K562 (cell line): ENCODE results near the gene MRPL27. TPM values are rescaled to one million over a fixed set of nuclear protein-coding genes. Genes with fewer than 3 reads are reported as not detected.

Experiments used
- ATAC-seq: fragments of 200-7000 bp; cut with Tn5 transposase; 3 replicates; pipeline ENCODE4 v1.9.1; 2020; ENCODE audit warnings: moderate library complexity
- BruUV-seq: library from RNA; stranded (reverse); fragments of 400-500 nt; replicated peaks from 2 replicates; lab custom pipeline; 2021; lab: Mats Ljungman, UMichigan
- CTCF ChIA-PET: fragments of 300-600 bp; formaldehyde crosslinking; extraction: SDS; loops from one replicate; lab custom pipeline; 2021; ENCODE audit warnings: low intra/inter-chr PET ratio; lab: Yijun Ruan, JAX
- POLR2A ChIA-PET: fragments of 300-600, 350-650 bp; sonication (Branson Sonifier 250); formaldehyde crosslinking; extraction: SDS; loops from one replicate; lab custom pipeline; 2021; ENCODE audit warnings: antibody characterized with exemption, inconsistent platforms; lab: Yijun Ruan, JAX
- DNase-seq, 4 experiments: peaks; one replicate each; pipeline versions ENCODE4 v3.0.0 to v3.0.0-alpha.2; 2011 to 2018; ENCODE audit warnings: low spot score in 3 of 4, mixed read lengths in 3 of 4; ENCODE audit errors: extremely low read depth in 1 of 4
- FAIRE-seq: peaks from 2 replicates; lab custom pipeline; 2011; peaks lifted over from hg19 to GRCh38; lab: Jason Lieb, UNC
- H2AFZ ChIP-seq: 2 replicates; pipeline ENCODE4 v1.6.0; 2011; ENCODE audit warnings: low read depth, low read length, control low read depth, inconsistent platforms
- H3K27ac ChIP-seq: fragments of 200-600 bp; 3 replicates; pipeline ENCODE4 v1.8.0; 2011; ENCODE audit warnings: low read depth, mild to moderate bottlenecking, control low read depth, inconsistent platforms, low read length, moderate library complexity, mixed read lengths; ENCODE audit errors: extremely low read depth
- H3K27me3 ChIP-seq, 2 experiments: fragments of 300-600 bp in 1 of 2; 2 replicates in 1 of 2; 3 replicates in 1 of 2; pipeline versions ENCODE4 v1.6.0 to v1.8.0; 2011; ENCODE audit warnings: inconsistent platforms in 2 of 2, low read length in 2 of 2, mild to moderate bottlenecking in 1 of 2, mixed read lengths in 1 of 2, moderate library complexity in 1 of 2; ENCODE audit not compliant: control insufficient read depth in 2 of 2, insufficient read depth in 2 of 2
- H3K36me3 ChIP-seq: fragments of 300-600 bp; 3 replicates; pipeline ENCODE4 v1.8.0; 2011; ENCODE audit warnings: mild to moderate bottlenecking, low read length, inconsistent platforms; ENCODE audit not compliant: control insufficient read depth, insufficient read depth
- H3K4me1 ChIP-seq, 2 experiments: fragments of 200-600 bp in 1 of 2; replicated peaks in 1 of 2; 2 replicates in 1 of 2; 3 replicates in 1 of 2; pipeline versions ENCODE4 v1.5.1 to v1.8.0; 2011; ENCODE audit warnings: inconsistent platforms in 2 of 2, low read length in 2 of 2, mild to moderate bottlenecking in 1 of 2, mixed read lengths in 1 of 2, moderate library complexity in 1 of 2; ENCODE audit not compliant: control insufficient read depth in 2 of 2, insufficient read depth in 2 of 2
- H3K4me2 ChIP-seq: 2 replicates; pipeline ENCODE4 v1.6.1; 2011; ENCODE audit warnings: low read length, control low read depth, inconsistent platforms, mixed read lengths; ENCODE audit not compliant: insufficient read depth
- H3K4me3 ChIP-seq: fragments of 200-600 bp; sonication (generic), shearing (Covaris generic); 2 replicates; pipeline ENCODE4 v1.5.1; 2016; ENCODE audit warnings: control low read depth, inconsistent platforms
- H3K79me2 ChIP-seq: fragments of 200-600 bp; 3 replicates; pipeline ENCODE4 v1.8.0; 2011; ENCODE audit warnings: low read length, inconsistent platforms; ENCODE audit not compliant: control insufficient read depth, insufficient read depth
- H3K9ac ChIP-seq, 2 experiments: 2 replicates each; pipeline versions ENCODE4 v1.6.0 to v1.6.1; 2011; ENCODE audit warnings: low read depth in 2 of 2, low read length in 2 of 2, control low read depth in 1 of 2, inconsistent platforms in 1 of 2, mild to moderate bottlenecking in 1 of 2, mixed read lengths in 1 of 2; ENCODE audit not compliant: insufficient read depth in 1 of 2
- H3K9me1 ChIP-seq: one replicate; pipeline ENCODE4 v1.6.0; 2011; ENCODE audit warnings: inconsistent platforms, mild to moderate bottlenecking, low read length, moderate library complexity; ENCODE audit not compliant: control insufficient read depth, insufficient read depth
- H3K9me3 ChIP-seq: replicated peaks from 2 replicates; pipeline ENCODE4 v1.5.1; 2011; ENCODE audit warnings: low read depth, low read length, inconsistent platforms; ENCODE audit not compliant: control insufficient read depth, insufficient read depth
- H4K20me1 ChIP-seq: replicated peaks from 2 replicates; pipeline ENCODE4 v1.6.1; 2011; ENCODE audit warnings: low read length, inconsistent platforms, mixed read lengths; ENCODE audit not compliant: control insufficient read depth, insufficient read depth
- ATF7 ChIP-seq: fragments of 450-650 bp; IDR thresholded peaks from 2 replicates; pipeline ENCODE4 v1.7.1; 2014; ENCODE audit warnings: mild to moderate bottlenecking, moderate library complexity
- CREBBP ChIP-seq: IDR thresholded peaks from one replicate; pipeline ENCODE4 v1.6.1; 2012; ENCODE audit warnings: low read depth, mild to moderate bottlenecking, control low read depth, inconsistent platforms, low read length
- KLF6 ChIP-seq: fragments of 250-450 bp; sonication (Bioruptor Pico); IDR thresholded peaks from 2 replicates; pipeline ENCODE4 v1.4.0; 2020; ENCODE audit warnings: mild to moderate bottlenecking, moderate library complexity, borderline replicate concordance
- MYNN ChIP-seq, 2 experiments: sonication (generic); formaldehyde crosslinking in 1 of 2; IDR thresholded peaks; 2 replicates each; pipeline versions ENCODE4 v1.5.0 to v1.6.1; 2016 to 2020; ENCODE audit warnings: antibody characterized with exemption in 1 of 2, missing genetic modification reagents in 1 of 2
- NR2C1 ChIP-seq, 2 experiments: fragments of 450-650 bp; IDR thresholded peaks; 2 replicates each; pipeline ENCODE4 v1.6.1; 2017; ENCODE audit warnings: mild to moderate bottlenecking in 2 of 2, antibody characterized with exemption in 1 of 2, inconsistent platforms in 1 of 2, missing compliant biosample characterization in 1 of 2, missing genetic modification characterization in 1 of 2
- RBFOX2 ChIP-seq: fragments of 200-400 bp; formaldehyde crosslinking; IDR thresholded peaks from 2 replicates; pipeline ENCODE4 v1.6.1; 2017; ENCODE audit warnings: low read depth, mild to moderate bottlenecking, low read length, moderate library complexity
- RCOR1 ChIP-seq, 2 experiments: IDR thresholded peaks; 2 replicates each; pipeline ENCODE4 v1.6.1; 2012; ENCODE audit warnings: low read depth in 2 of 2, low read length in 2 of 2, borderline replicate concordance in 1 of 2, improper control_type of control experiment in 1 of 2
- SETDB1 ChIP-seq: IDR thresholded peaks from one replicate; pipeline ENCODE4 v1.6.1; 2012; ENCODE audit warnings: low read length, control low read depth, inconsistent platforms
- TEAD1 ChIP-seq, 2 experiments: fragments of 450-650 bp in 1 of 2; sonication (generic) in 1 of 2; formaldehyde crosslinking; IDR thresholded peaks; 2 replicates each; pipeline versions ENCODE4 v1.4.0 to v1.8.0; 2020 to 2022; ENCODE audit warnings: mild to moderate bottlenecking in 2 of 2, missing genetic modification reagents in 1 of 2
- ZNF395 ChIP-seq: fragments of 200-800 bp; sonication (Bioruptor generic); IDR thresholded peaks from 2 replicates; pipeline ENCODE4 v1.6.1; 2017; ENCODE audit warnings: missing genetic modification characterization, missing compliant biosample characterization
- WGBS: fragments of 100-300 bp; shearing (Covaris generic); methylation state at CpG from one replicate; pipeline ENCODE4 v1.1.6; 2016; ENCODE audit warnings: low coverage, mixed read lengths; ENCODE audit not compliant: insufficient coverage; ENCODE audit errors: missing lambda C conversion rate; 5-methylcytosine and 5-hydroxymethylcytosine counted together
- in situ Hi-C: fragments of 300-500 bp; cut with MboI; formaldehyde crosslinking; loops from 4 replicates; pipeline ENCODE4 v1.15.0; 2018; ENCODE audit warnings: inconsistent platforms, mixed read lengths
- intact Hi-C: fragments of 100-400 bp; cut with micrococcal nuclease; formaldehyde crosslinking; loops from 2 replicates; pipeline ENCODE4 v1.14.2; 2022
- polyA plus RNA-seq, 8 experiments: library from polyadenylated mRNA; depleted of rRNA in 4 of 8; stranded (reverse) in 5 of 8; unstranded in 3 of 8; fragments of >200 nt; fragmentation: Nextera tagmentation in 2 of 8; fragmentation: Illumina TruSeq in 1 of 8; extraction: Ambion mirVana in 2 of 8; extraction: Trizol in 1 of 8; gene quantifications; 2 replicates each; pipeline versions ENCODE4 v1.2.1 to v1.2.3, GENCODE V29; 2011 to 2014; ENCODE audit warnings: inconsistent platforms in 1 of 8, missing spikeins in 1 of 8
- total RNA-seq, 7 experiments: library from RNA; depleted of rRNA in 6 of 7; stranded (reverse); fragments of >200 nt in 6 of 7; fragmentation: Illumina TruSeq in 2 of 7; extraction: Trizol in 2 of 7; gene quantifications; 2 replicates each; pipeline versions ENCODE4 v1.2.1 to v1.2.3, GENCODE V29; 2011 to 2021; ENCODE audit warnings: low replicate concordance in 1 of 7
- TF ChIP-seq, protein P1 (sequence below): fragments of 200-800 bp; sonication (Bioruptor generic); IDR thresholded peaks from 2 replicates; pipeline ENCODE4 v1.6.1; 2016; ENCODE audit warnings: missing genetic modification characterization, missing compliant biosample characterization
- TF ChIP-seq, protein P2 (sequence below): sonication (generic); formaldehyde crosslinking; IDR thresholded peaks from 2 replicates; pipeline ENCODE4 v1.8.1; 2023; ENCODE audit warnings: mild to moderate bottlenecking, missing genetic modification reagents

The MRPL27 gene
- total and polyA plus RNA-seq, 9 of the 15 experiments (the other 6 are each of a cell fraction or from before 2014, with no cell fraction given): 96.3 to 401 (median 142) TPM

GRCh38 chr17:50319306-50320004, 53.5 kb downstream of the MRPL27 start:
- 37% methylated on average over 11 of the region's 12 CpGs for WGBS
- Histone ChIP-seq H4K20me1 (no peaks in the 10 kb centered on the region), H3K27ac (no peak overlapping the region), H3K9ac (no peak overlapping the region), H3K4me1 (no peaks in the 10 kb centered on the region; a peak in 1 of 5 replicates), H2AFZ (peak overlapping the region; percentile 75), H3K79me2 (no peaks in the 10 kb centered on the region), H3K27me3 (peaks cover 14 to 16% of the 10 kb centered on the region in 2 experiments; a peak in 4 of 5 replicates), H3K4me3 (no peak overlapping the region), H3K9me1 (no peaks in the 10 kb centered on the region), H3K36me3 (no peaks in the 10 kb centered on the region), H3K9me3 (no peaks in the 10 kb centered on the region), H3K4me2 (no peak overlapping the region)
- in situ Hi-C loops: no loop called here
- no TSS peak for BruUV-seq
- FAIRE-seq (no peak), ATAC-seq (no peak), DNase-seq (no peak)
- ChIA-PET CTCF (no interaction called here), POLR2A (interaction anchor here (0.6 kb wide), 2 partner anchors 166 to 228 kb away, joined by 3 to 4 read pairs; no protein-coding TSS in a partner anchor)
- intact Hi-C loops: no loop called here
- TF ChIP-seq SETDB1 (no peak), ZNF395 (CRISPR knock-in tag) (peak; percentile 96), ATF7 (no peak), MYNN (IDR thresholded peaks at IDR 0.05) (no peak), MYNN (CRISPR knock-in tag; IDR thresholded peaks at IDR 0.05) (no peak), CREBBP (no peak), NR2C1 (IDR thresholded peaks at IDR 0.05) (no peak), NR2C1 (tag; IDR thresholded peaks at IDR 0.05) (peak; percentile 91), RBFOX2 (no peak), RCOR1 (IDR thresholded peaks at IDR 0.05; ENCODE audit: borderline replicate concordance in 1 of 2, low read depth in 2 of 2, low read length in 2 of 2) (no peak), TEAD1 (CRISPR knock-in tag; IDR thresholded peaks at IDR 0.05) (peak in 1 of 2 experiments; percentile 90; a peak in 2 of 4 replicates), KLF6 (CRISPR knock-in tag) (peak; percentile 93)
- TF ChIP-seq, protein P1, sequence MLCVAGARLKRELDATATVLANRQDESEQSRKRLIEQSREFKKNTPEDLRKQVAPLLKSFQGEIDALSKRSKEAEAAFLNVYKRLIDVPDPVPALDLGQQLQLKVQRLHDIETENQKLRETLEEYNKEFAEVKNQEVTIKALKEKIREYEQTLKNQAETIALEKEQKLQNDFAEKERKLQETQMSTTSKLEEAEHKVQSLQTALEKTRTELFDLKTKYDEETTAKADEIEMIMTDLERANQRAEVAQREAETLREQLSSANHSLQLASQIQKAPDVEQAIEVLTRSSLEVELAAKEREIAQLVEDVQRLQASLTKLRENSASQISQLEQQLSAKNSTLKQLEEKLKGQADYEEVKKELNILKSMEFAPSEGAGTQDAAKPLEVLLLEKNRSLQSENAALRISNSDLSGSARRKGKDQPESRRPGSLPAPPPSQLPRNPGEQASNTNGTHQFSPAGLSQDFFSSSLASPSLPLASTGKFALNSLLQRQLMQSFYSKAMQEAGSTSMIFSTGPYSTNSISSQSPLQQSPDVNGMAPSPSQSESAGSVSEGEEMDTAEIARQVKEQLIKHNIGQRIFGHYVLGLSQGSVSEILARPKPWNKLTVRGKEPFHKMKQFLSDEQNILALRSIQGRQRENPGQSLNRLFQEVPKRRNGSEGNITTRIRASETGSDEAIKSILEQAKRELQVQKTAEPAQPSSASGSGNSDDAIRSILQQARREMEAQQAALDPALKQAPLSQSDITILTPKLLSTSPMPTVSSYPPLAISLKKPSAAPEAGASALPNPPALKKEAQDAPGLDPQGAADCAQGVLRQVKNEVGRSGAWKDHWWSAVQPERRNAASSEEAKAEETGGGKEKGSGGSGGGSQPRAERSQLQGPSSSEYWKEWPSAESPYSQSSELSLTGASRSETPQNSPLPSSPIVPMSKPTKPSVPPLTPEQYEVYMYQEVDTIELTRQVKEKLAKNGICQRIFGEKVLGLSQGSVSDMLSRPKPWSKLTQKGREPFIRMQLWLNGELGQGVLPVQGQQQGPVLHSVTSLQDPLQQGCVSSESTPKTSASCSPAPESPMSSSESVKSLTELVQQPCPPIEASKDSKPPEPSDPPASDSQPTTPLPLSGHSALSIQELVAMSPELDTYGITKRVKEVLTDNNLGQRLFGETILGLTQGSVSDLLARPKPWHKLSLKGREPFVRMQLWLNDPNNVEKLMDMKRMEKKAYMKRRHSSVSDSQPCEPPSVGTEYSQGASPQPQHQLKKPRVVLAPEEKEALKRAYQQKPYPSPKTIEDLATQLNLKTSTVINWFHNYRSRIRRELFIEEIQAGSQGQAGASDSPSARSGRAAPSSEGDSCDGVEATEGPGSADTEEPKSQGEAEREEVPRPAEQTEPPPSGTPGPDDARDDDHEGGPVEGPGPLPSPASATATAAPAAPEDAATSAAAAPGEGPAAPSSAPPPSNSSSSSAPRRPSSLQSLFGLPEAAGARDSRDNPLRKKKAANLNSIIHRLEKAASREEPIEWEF (CRISPR knock-in tag): peak; percentile 63; the same call in 1 of the 2 replicates
- TF ChIP-seq, protein P2, sequence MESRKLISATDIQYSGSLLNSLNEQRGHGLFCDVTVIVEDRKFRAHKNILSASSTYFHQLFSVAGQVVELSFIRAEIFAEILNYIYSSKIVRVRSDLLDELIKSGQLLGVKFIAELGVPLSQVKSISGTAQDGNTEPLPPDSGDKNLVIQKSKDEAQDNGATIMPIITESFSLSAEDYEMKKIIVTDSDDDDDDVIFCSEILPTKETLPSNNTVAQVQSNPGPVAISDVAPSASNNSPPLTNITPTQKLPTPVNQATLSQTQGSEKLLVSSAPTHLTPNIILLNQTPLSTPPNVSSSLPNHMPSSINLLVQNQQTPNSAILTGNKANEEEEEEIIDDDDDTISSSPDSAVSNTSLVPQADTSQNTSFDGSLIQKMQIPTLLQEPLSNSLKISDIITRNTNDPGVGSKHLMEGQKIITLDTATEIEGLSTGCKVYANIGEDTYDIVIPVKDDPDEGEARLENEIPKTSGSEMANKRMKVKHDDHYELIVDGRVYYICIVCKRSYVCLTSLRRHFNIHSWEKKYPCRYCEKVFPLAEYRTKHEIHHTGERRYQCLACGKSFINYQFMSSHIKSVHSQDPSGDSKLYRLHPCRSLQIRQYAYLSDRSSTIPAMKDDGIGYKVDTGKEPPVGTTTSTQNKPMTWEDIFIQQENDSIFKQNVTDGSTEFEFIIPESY: no peak
